HG03460 (cell line): ENCODE data around the gene PRICKLE3.
"Not testable (repeated sequence)": the region's sequence is repeated elsewhere in the genome, so short reads cannot be mapped to it uniquely, and the experiment has no call there.

Source experiments
- ATAC-seq: cut with Tn5 transposase; IDR thresholded peaks from one replicate; pipeline ENCODE4 v1.9.1; 2021; ENCODE audit not compliant: unreplicated experiment

Gene PRICKLE3

GRCh38 chrX:49183701-49184281 is 2.4 kb downstream of the PRICKLE3 start:
- ATAC-seq: no peak

- ATAC-seq: no peak
Observed at GRCh38 chrX:49179358-49179757, 6.8 kb downstream of the PRICKLE3 start.

- ATAC-seq: no peak
Observed at GRCh38 chrX:49178537-49178936, 7.6 kb downstream of the PRICKLE3 start.

GRCh38 chrX:49177873-49178480 is 8.2 kb downstream of the PRICKLE3 start:
- no peak for ATAC-seq

- no peak for ATAC-seq
Observed at GRCh38 chrX:49177338-49177833, 8.8 kb downstream of the PRICKLE3 start.

GRCh38 chrX:49176421-49177326 is 9.5 kb downstream of the PRICKLE3 start:
- no peak for ATAC-seq

GRCh38 chrX:49175435-49176274 is 10.5 kb downstream of the PRICKLE3 start:
- ATAC-seq: no peak

GRCh38 chrX:49174723-49175122 is 11.4 kb downstream of the PRICKLE3 start:
- no peak for ATAC-seq

- not testable (repeated sequence) for ATAC-seq
Observed at GRCh38 chrX:49173544-49173943, 12.6 kb downstream of the PRICKLE3 start.

GRCh38 chrX:49172280-49172780 is 13.8 kb downstream of the PRICKLE3 start:
- ATAC-seq: peak; percentile 60

- ATAC-seq: peak; percentile 38
Observed at GRCh38 chrX:49171752-49172279, 14.4 kb downstream of the PRICKLE3 start, which contains the start of gene PLP2. PLP2 (plus strand) TSS chrX:49171898; CDS start chrX:49172001, 103 bp downstream.

GRCh38 chrX:49167740-49168108 is 18.4 kb downstream of the PRICKLE3 start:
- ATAC-seq: no peak

GRCh38 chrX:49166914-49167739 is 19.0 kb downstream of the PRICKLE3 start:
- ATAC-seq: peak; percentile 22

GRCh38 chrX:49165901-49166881 is 20.0 kb downstream of the PRICKLE3 start:
- ATAC-seq: peak; percentile 36

GRCh38 chrX:49164589-49165360 is 21.4 kb downstream of the PRICKLE3 start:
- ATAC-seq: no peak

GRCh38 chrX:49163555-49164419 is 22.4 kb downstream of the PRICKLE3 start:
- ATAC-seq: peak; percentile 36

- ATAC-seq: no peak
Observed at GRCh38 chrX:49162620-49163019, 23.6 kb downstream of the PRICKLE3 start, which contains the start of gene MAGIX. MAGIX (plus strand) TSS chrX:49162758; CDS start chrX:49162890, 132 bp downstream.
